HG03565 (cell line): ENCODE measurements around the gene DHRS2.
A peak's percentile ranks its signal among the peaks of the same experiment; 100 is the strongest.
"Not testable (repeated sequence)": the region's sequence is repeated elsewhere in the genome, so short reads cannot be mapped to it uniquely, and the experiment has no call there.

Source experiments
- ATAC-seq: cut with Tn5 transposase; IDR thresholded peaks from one replicate; pipeline ENCODE4 v1.9.1; 2021; ENCODE audit warnings: mild to moderate bottlenecking, moderate library complexity; ENCODE audit not compliant: unreplicated experiment

The DHRS2 gene

GRCh38 chr14:23636317-23637211 lies at the start of gene DHRS2:
TSS of gene DHRS2 (plus strand) at chr14:23636364. CDS start at chr14:23638865, 2,501 bp downstream.
- ATAC-seq: no peak

GRCh38 chr14:23588884-23589598 lies 47.1 kb upstream of the DHRS2 start:
- ATAC-seq: peak; percentile 93

GRCh38 chr14:23589606-23590005 lies 46.6 kb upstream of the DHRS2 start:
- ATAC-seq: no peak

GRCh38 chr14:23590198-23590597 lies 46.0 kb upstream of the DHRS2 start:
- no peak for ATAC-seq

- ATAC-seq: not testable (repeated sequence)
These were observed 42.0 kb upstream of the DHRS2 start for GRCh38 chr14:23594191-23594590.

- no peak for ATAC-seq
These were observed 35.8 kb upstream of the DHRS2 start for GRCh38 chr14:23600322-23600707.

GRCh38 chr14:23600806-23601205 lies 35.4 kb upstream of the DHRS2 start:
- no peak for ATAC-seq

GRCh38 chr14:23601424-23601823 lies 34.7 kb upstream of the DHRS2 start:
- ATAC-seq: no peak

- no peak for ATAC-seq
These were observed 34.4 kb upstream of the DHRS2 start for GRCh38 chr14:23601845-23602180.

GRCh38 chr14:23602181-23603095 lies 33.7 kb upstream of the DHRS2 start:
- ATAC-seq: no peak

- no peak for ATAC-seq
These were observed 33.1 kb upstream of the DHRS2 start for GRCh38 chr14:23603103-23603502.

GRCh38 chr14:23604148-23604547 lies 32.0 kb upstream of the DHRS2 start:
- ATAC-seq: no peak

- no peak for ATAC-seq
These were observed 31.4 kb upstream of the DHRS2 start for GRCh38 chr14:23604675-23605170.

GRCh38 chr14:23605931-23606585 lies 30.1 kb upstream of the DHRS2 start:
- ATAC-seq: peak; percentile 87

GRCh38 chr14:23608454-23608853 lies 27.7 kb upstream of the DHRS2 start:
- no peak for ATAC-seq

- no peak for ATAC-seq
These were observed 27.2 kb upstream of the DHRS2 start for GRCh38 chr14:23609001-23609400.

- ATAC-seq: not testable (repeated sequence)
These were observed 26.6 kb upstream of the DHRS2 start for GRCh38 chr14:23609411-23610089.

GRCh38 chr14:23610090-23610814 lies 25.9 kb upstream of the DHRS2 start:
- ATAC-seq: no peak

- ATAC-seq: no peak
These were observed 25.3 kb upstream of the DHRS2 start for GRCh38 chr14:23610815-23611289.
